HepG2 (cell line): ENCODE data around the gene FAM89B. TPM values are rescaled to one million over a fixed set of nuclear protein-coding genes. Genes with fewer than 3 reads are reported as not detected.
A peak's percentile ranks its signal among the peaks of the same experiment; 100 is the strongest.

ENCODE experiments used
- CENPT ChIP-seq: sonication (generic); formaldehyde crosslinking; IDR thresholded peaks from 2 replicates; pipeline ENCODE4 v1.8.0; 2022; ENCODE audit warnings: low read depth, mild to moderate bottlenecking, moderate library complexity, missing genetic modification reagents
- KAT7 ChIP-seq: IDR thresholded peaks from 2 replicates; pipeline ENCODE4 v1.6.1; 2018; ENCODE audit warnings: borderline replicate concordance, missing compliant biosample characterization
- KIAA2018 ChIP-seq: sonication (generic); formaldehyde crosslinking; IDR thresholded peaks from 2 replicates; pipeline ENCODE4 v1.5.0; 2020; ENCODE audit warnings: mild to moderate bottlenecking, missing genetic modification reagents, borderline replicate concordance
- MEIS1 ChIP-seq: sonication (generic); formaldehyde crosslinking; IDR thresholded peaks from 2 replicates; pipeline ENCODE4 v1.9.0; 2021; ENCODE audit warnings: mild to moderate bottlenecking, missing genetic modification reagents, moderate library complexity, borderline replicate concordance
- MIER2 ChIP-seq: IDR thresholded peaks from 2 replicates; pipeline ENCODE4 v1.6.1; 2016; ENCODE audit warnings: missing biosample characterization, missing genetic modification reagents
- STAT5B ChIP-seq: sonication (generic); formaldehyde crosslinking; IDR thresholded peaks from 2 replicates; pipeline ENCODE4 v1.4.0; 2020; ENCODE audit warnings: missing genetic modification reagents
- polyA plus RNA-seq, 8 experiments: library from polyadenylated mRNA; depleted of rRNA in 3 of 8; stranded (reverse) in 7 of 8; unstranded in 1 of 8; fragments of >200 nt; fragmentation: Illumina TruSeq in 4 of 8; extraction: Trizol in 4 of 8; gene quantifications; 2 replicates each; pipeline versions ENCODE4 v1.2.1 to v1.2.3, GENCODE V29; 2011 to 2016; ENCODE audit warnings: low read depth in 4 of 8, missing spikeins in 1 of 8, mixed read lengths in 1 of 8; ENCODE audit not compliant: insufficient read depth in 1 of 8
- total RNA-seq, 5 experiments: library from RNA; depleted of rRNA; stranded (reverse); fragments of >200 nt; fragmentation: Illumina TruSeq; extraction: Trizol; gene quantifications; 2 replicates each; pipeline ENCODE4 v1.2.3, GENCODE V29; 2016; ENCODE audit warnings: low read depth in 1 of 5
- TF ChIP-seq, protein P1 (sequence below): sonication (generic); formaldehyde crosslinking; IDR thresholded peaks from 2 replicates; pipeline ENCODE4 v1.4.0; 2020; ENCODE audit warnings: mild to moderate bottlenecking, missing genetic modification reagents, borderline replicate concordance
- TF ChIP-seq, protein P2 (sequence below), 2 experiments: sonication (generic) in 1 of 2; formaldehyde crosslinking in 1 of 2; IDR thresholded peaks; 2 replicates each; pipeline versions ENCODE4 v1.6.1 to v1.9.0; 2014 to 2022; ENCODE audit warnings: antibody characterized with exemption in 1 of 2, borderline replicate concordance in 1 of 2, inconsistent platforms in 1 of 2, low read depth in 1 of 2, missing genetic modification reagents in 1 of 2

FAM89B gene
- total and polyA plus RNA-seq, 2 of the 13 experiments (the other 11 are each of a cell fraction or from before 2014, with no cell fraction given), result 5.7 to 8.0 TPM

GRCh38 chr11:65615229-65615949 is 43.1 kb downstream of the FAM89B start, which contains the start of gene PCNX3 (continued):
- no peak for TF ChIP-seq KIAA2018 (CRISPR knock-in tag)
- TF ChIP-seq, protein P1, sequence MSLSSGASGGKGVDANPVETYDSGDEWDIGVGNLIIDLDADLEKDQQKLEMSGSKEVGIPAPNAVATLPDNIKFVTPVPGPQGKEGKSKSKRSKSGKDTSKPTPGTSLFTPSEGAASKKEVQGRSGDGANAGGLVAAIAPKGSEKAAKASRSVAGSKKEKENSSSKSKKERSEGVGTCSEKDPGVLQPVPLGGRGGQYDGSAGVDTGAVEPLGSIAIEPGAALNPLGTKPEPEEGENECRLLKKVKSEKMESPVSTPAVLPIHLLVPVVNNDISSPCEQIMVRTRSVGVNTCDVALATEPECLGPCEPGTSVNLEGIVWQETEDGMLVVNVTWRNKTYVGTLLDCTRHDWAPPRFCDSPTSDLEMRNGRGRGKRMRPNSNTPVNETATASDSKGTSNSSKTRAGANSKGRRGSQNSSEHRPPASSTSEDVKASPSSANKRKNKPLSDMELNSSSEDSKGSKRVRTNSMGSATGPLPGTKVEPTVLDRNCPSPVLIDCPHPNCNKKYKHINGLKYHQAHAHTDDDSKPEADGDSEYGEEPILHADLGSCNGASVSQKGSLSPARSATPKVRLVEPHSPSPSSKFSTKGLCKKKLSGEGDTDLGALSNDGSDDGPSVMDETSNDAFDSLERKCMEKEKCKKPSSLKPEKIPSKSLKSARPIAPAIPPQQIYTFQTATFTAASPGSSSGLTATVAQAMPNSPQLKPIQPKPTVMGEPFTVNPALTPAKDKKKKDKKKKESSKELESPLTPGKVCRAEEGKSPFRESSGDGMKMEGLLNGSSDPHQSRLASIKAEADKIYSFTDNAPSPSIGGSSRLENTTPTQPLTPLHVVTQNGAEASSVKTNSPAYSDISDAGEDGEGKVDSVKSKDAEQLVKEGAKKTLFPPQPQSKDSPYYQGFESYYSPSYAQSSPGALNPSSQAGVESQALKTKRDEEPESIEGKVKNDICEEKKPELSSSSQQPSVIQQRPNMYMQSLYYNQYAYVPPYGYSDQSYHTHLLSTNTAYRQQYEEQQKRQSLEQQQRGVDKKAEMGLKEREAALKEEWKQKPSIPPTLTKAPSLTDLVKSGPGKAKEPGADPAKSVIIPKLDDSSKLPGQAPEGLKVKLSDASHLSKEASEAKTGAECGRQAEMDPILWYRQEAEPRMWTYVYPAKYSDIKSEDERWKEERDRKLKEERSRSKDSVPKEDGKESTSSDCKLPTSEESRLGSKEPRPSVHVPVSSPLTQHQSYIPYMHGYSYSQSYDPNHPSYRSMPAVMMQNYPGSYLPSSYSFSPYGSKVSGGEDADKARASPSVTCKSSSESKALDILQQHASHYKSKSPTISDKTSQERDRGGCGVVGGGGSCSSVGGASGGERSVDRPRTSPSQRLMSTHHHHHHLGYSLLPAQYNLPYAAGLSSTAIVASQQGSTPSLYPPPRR (CRISPR knock-in tag), result no peak
- TF ChIP-seq, protein P2, sequence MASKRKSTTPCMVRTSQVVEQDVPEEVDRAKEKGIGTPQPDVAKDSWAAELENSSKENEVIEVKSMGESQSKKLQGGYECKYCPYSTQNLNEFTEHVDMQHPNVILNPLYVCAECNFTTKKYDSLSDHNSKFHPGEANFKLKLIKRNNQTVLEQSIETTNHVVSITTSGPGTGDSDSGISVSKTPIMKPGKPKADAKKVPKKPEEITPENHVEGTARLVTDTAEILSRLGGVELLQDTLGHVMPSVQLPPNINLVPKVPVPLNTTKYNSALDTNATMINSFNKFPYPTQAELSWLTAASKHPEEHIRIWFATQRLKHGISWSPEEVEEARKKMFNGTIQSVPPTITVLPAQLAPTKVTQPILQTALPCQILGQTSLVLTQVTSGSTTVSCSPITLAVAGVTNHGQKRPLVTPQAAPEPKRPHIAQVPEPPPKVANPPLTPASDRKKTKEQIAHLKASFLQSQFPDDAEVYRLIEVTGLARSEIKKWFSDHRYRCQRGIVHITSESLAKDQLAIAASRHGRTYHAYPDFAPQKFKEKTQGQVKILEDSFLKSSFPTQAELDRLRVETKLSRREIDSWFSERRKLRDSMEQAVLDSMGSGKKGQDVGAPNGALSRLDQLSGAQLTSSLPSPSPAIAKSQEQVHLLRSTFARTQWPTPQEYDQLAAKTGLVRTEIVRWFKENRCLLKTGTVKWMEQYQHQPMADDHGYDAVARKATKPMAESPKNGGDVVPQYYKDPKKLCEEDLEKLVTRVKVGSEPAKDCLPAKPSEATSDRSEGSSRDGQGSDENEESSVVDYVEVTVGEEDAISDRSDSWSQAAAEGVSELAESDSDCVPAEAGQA (IDR thresholded peaks at IDR 0.05; ENCODE audit: low read depth), result peak; percentile 90
- TF ChIP-seq, protein P2 (CRISPR knock-in tag; IDR thresholded peaks at IDR 0.05; ENCODE audit: borderline replicate concordance), result no peak
- peak; percentile 73; the same call in 1 of the 2 replicates for TF ChIP-seq MEIS1 (CRISPR knock-in tag)
- no peak for TF ChIP-seq STAT5B (CRISPR knock-in tag)
- TF ChIP-seq KAT7 (CRISPR knock-in tag), result no peak
- TF ChIP-seq CENPT (CRISPR knock-in tag), result no peak
- no peak for TF ChIP-seq MIER2 (CRISPR knock-in tag)
